NCI-H82 (cell line): ENCODE data around the gene CLSTN3.

Experiments
- DNase-seq: peaks from one replicate; lab custom pipeline; 2025; lab: John Stamatoyannopoulos, UW

CLSTN3 gene

GRCh38 chr12:7129872-7130691 lies at the start of gene CLSTN3:
CLSTN3 (plus strand) TSS chr12:7130371; CDS start chr12:7130649, 278 bp downstream.
- DNase-seq: peak; percentile 91

DNA sequence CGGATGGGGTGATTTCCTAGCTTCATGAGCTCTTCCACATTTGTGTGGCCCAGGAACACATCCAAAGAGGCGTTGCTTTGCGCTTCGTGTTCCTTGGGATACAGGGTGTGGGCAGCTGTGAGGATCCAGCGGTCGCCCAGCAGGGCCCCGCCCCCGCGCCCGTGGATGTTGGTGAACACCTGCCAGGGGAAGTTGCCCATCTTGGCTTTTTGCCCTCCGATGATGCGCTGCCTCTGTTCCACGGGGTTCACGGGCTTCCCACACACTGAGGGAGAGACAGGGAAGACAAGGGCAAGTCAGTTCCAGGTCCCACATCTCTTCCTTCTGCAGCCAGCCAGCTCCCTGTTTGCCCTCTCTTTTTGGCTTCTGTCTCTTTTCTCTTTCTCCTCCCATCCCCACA lies 49.1 kb upstream of the CLSTN3 start:
- no peak for DNase-seq

DNA sequence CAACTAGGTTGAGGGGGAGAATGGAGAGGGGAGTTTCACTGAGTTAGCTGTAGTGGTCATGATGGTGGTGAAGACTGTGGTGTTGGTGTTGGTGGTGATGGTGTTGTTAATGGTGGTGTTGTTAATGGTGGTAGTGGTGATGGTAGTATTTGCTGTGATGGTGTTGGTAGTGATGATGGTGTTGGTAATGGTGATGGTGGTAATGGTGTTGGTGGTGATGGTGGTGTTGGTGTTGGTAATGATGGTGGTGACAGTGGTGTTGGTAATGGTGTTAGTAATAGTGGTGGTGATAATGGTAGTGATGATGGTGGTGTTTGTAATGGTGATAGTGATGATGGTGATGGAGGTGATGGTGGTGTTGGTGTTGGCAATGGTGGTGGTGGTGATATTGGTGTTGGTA lies 47.0 kb upstream of the CLSTN3 start:
- no peak for DNase-seq

DNA sequence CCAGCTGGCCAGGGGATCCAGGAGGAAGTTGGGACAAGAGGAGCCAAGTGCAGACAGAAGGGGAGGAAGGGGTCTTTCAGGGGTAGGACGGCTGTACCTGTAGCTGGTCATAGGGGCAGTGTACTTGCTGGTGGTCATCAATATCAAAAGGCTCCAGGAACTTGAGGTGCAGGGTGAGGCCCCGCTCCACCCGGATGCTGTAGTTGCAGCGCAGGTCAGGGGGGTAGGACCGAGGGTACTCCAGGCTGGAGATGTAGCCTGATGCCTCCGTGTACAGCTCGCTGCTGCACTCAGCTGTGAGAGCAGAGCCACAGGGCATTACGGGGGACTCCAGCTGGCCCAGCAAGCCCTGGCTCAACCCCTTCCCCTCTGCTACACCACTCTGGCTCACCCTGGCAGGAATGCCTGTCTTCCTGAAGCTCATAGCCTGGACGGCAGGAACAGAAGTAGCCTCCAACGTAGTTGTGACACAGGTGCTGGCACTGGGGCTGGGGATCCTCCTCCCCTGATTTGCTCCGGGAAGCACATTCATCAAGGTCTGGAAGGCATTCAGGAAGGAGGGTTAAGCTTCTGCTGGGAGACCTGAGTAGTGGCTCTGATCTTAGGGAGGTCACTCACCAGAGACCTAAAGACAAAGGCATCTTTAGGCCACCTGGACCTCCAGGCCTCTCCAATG lies 40.8 kb upstream of the CLSTN3 start:
- DNase-seq: no peak

DNA sequence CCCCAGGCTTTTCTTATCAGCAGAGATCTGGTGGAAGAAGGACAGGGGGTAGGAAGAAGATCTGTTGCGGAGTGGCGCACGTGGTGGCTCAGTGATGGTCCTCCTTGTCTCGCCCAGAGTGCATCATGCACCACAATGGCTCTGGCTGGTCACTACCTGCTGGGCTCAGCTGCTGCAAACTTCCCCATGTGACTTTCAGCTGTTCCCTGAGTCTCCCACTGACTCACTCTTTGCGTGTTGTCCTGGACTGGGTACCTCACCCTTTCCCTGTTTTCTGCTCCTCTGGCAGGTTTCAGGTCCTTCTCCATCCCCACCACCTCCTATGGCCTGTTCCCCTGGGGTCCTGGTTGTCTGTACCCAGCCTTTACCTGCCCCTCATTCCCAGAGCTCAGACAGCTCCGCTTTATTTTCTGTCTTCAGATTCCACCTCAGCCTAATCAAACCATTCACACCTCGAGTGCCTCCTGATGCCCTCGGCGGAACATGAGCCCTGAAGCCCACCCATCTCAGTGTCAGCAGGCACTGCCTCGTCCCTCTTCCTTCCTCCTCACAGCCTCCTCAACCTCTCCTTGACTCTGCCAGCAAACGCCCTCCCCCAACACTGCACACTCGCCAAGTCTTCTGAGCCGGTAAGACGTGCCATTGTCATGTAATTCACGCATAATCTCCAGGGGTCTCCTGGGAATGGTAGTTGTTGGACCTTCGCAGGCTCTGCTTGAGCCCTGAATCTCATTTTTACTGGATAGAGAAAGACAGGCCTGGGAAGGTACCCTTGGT lies 39.8 kb upstream of the CLSTN3 start:
- DNase-seq: peak; percentile 67

DNA sequence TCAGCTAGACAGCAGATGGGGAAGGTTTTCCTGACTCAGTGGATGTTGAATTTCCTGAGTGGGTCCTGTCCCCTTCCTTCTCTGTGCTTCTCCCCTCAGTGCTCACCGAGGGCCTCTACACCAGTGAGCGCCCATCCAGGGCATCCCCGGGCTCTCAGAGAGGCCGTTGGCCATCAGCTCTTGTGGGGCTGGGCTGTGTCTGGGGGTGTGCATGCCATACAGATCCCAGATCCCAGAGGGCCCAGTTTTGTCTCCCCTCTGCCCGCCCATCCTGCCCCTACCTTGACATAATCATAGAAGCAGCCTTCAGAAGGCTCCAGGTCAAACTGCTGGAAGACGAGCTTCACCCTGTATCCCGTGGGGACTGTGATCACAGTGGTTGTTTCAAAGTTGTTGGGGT lies 39.0 kb upstream of the CLSTN3 start:
- no peak for DNase-seq

GRCh38 chr12:7091660-7092228 lies 38.4 kb upstream of the CLSTN3 start:
- no peak for DNase-seq

DNA sequence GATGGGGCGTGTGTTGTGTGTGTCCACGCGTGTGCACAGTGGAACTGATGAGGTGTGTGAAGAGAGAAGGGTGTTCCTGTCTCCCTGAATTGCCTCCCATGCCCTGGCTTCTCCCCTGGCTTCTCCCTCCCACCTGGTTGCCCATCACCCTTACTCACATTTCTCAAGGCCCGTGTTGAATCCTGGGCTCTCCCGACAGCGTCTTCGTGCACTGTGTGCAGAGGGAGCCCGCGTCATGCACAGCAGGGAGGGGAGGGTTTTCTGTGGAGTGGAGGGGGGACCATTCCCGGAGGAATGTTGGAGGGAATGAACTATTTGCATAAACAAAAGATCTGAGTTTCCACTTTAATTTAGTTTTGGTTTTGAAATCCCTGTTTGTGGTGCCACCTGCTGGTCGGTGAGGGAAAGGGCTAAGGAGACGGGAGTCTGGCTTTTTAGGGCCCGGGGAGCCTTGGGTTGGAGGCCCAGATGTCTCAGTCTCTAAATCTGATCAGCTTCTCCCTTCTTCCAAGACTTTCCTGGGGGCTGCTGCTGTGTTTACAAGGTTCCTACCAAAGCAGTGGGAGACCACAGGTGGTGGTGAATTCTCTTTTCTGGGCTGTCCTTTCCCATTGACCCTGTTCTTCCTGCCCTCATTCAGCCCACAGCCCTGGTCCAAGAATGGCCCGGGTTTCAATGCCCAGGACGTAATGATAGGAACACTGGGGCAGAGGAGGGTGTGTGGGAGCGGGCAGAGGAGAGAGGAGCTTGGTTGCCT lies 37.8 kb upstream of the CLSTN3 start, which contains the start of gene C1R:
Gene C1R, minus strand, starts transcription at position 217 of the 757 bp plus-strand sequence. Its CDS starts 57 bp downstream, at position 160.
- DNase-seq: peak; percentile 81

DNA sequence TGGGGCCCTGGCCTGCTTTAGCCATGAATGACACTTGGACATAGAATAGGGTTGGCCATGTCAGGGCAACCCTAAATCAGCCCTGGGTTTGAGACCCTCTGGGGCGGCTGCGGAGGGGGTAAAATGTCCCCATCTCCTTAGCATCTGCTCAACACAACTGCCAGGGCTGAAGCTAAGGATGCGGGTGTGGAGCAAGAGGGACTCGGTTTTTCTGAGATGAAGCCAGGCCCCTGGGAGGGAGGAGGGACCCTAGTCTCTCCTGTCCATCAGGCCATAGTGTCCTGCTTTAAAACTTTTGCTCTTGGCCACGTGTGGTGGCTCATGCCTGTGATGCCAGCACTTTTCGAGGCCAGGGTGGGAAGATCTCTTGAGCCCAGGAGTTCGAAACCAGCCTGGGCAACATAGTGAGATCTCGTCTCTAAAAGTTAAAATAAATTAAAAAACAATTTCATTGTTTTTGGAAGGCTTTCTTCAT lies 37.1 kb upstream of the CLSTN3 start:
- no peak for DNase-seq

DNA sequence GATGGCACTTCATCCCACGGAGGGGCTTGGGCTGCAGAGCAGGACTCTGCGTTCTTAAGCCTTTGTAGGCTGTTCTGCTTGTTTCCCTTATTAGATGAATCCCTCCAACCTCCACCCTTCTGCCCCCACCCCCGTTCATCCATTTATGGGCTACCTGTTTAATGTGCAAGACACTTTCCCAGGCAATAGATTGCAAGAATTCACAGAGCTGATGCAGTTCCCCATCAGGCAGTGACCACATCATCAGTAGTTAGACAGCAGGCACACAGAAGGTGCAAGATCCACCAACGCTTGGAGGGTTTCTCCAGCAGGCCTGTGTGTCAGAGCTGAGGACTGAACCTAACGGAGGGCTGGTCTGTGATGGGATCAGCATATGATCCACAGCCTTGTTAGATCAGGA lies 36.7 kb upstream of the CLSTN3 start:
- no peak for DNase-seq

DNA sequence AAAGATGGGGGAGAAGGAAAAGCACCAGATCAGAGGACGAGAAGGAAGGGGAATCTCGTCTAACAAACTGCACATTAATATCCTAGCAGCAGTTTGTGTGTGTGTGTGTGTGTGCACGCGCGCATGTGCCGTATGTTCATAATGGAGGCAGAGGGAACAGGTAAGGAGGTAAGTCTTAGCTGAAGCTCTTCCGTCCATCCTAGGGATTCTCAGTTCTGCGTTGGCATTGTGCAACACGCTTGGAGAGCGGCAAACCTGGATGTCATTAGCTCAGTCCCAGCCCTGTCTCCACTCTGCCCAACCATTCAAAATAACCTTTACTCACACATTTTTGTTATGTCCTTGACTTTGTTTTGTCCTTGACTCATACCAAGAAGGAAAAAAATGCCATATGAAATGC lies 36.3 kb upstream of the CLSTN3 start:
- no peak for DNase-seq

DNA sequence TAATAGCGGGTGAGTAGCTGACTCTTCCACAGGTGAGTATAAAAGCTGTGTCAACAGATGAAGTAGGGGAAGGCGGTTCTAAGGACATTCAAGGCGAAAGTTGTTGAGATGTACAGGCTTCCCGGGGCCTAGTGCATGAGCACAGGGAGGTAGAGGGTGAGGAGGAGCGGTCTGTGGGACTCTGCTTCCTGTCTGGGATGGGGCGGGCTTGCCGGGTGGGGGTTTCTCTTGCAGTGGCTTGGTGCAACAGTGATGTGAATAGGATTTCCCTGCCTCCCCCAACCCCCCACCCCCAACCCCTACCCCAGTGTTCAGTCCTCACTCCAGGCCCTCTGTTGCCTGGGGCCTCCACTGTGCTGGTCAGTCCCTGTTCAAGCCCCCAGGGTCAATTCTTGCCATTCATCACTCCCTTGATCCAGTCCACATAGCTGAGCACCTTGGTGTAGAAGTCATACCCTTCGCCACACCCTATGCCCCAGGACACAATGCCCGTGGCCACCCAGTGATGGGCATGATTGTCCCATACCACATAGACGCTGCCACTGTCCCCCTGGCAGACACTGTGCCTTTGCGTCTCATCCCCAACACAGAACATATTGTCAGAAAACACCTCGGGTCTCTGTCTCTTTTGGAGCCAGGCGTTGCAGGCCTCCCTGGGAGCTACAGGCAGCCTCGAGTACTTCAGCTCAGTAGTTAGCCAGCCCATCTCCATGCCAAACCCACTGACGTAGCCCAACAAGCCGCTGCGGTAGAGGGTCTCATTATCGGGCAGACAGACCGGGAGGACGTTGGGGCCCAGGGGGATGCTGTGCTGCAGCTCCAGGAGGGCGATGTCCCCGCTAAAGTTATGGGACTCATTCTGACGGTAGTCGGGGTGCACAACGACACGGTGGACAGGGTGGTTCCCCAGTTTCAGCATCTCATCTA lies 33.9 kb upstream of the CLSTN3 start:
- DNase-seq: no peak

GRCh38 chr12:7096979-7097378 lies 33.2 kb upstream of the CLSTN3 start:
- no peak for DNase-seq

GRCh38 chr12:7099290-7099996 lies 30.7 kb upstream of the CLSTN3 start:
- DNase-seq: no peak

DNA sequence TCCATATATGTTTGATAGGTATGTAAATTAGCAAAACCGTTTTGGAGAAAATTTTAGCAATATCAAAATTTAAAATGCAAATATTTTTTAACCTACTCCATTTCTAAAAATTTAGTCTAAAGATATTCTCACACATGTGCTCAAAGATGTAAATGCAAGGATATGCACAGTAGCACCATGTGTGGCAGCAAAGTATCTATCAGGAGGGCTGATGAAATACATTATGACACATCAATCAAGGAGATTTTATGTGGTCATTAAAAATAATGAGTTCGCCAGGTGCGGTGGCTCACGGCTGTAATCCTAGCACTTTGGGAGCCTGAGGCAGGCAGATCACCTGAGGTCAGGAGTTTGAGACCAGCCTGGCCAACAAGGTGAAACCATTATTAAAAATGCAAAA lies 29.9 kb upstream of the CLSTN3 start:
- DNase-seq: no peak

GRCh38 chr12:7101047-7101693 lies 29.0 kb upstream of the CLSTN3 start:
- DNase-seq: no peak

DNA sequence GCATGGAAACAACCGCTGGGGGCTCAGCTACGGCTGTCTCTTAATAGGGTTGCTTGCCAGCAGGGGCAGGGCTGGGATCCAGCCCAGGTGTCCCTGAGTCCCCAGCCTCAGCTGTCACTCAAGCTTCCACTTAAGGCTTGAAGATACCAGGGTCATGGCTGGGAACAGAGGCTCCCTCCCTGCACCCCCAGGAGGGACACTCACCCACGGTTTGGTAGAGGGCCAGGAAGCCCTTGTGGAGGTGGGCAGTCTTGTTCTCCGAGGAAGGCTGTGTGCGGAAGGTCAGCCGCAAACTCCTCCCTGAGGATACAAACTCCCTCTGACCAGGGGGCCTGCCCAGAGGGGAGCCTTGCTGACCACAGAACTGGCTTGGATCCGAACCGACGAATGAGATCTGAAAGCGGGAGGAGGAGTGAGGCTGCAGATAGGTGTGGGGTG lies 28.5 kb upstream of the CLSTN3 start:
- DNase-seq: peak; percentile 34

DNA sequence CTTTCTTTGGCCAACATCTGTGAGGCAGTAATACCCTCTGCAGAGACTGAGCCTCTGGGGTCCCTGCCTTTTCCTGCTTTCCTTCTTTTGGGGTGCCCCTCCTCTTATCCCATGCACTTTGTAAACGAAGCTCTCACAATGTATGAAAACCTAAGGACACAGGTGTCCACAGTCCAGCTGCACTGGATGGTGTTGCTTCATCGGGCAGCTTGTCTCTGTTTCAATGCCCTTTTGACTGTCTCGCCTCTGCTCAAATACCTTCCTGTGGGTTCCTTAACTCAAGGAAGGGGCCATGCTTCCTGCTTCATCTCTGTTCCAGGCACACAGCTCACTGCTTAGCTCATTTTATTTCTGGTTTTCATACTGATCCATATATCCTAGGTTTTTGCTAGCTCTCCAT lies 27.6 kb upstream of the CLSTN3 start:
- DNase-seq: no peak
